ENCODE measurements around the gene LRRK1.

Gene LRRK1

DNA sequence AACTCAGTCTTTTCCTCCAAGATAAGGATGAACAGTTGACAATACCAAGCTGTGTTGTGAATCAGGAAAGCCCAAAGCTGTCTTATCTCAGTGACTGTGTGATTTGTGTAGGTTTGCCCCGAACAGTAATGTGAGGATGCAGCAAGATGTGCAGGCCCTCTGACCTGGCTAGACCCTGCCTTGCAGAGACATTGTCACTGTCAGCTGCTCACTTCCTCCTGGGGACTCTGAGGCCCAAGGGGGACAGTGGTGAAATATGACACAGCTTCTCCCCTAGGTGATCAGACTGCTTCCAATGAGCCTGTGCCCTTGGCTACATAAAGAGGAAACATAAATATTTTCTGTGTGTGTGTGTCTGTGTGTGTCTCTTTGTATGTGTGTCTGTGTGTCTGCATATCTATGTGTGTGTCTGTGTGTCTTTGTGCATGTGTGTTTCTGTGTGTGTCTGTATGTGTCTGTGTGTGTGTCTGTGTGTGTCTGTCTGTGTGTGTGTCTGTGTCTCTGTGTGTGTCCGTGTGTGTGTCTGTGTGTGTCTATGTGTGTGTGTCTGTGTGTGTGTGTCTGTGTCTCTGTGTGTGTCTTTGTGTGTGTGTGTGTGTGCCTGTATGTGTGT lies 21.7 kb downstream of the LRRK1 start:
- peak; percentile 22 for DNase-seq

DNA sequence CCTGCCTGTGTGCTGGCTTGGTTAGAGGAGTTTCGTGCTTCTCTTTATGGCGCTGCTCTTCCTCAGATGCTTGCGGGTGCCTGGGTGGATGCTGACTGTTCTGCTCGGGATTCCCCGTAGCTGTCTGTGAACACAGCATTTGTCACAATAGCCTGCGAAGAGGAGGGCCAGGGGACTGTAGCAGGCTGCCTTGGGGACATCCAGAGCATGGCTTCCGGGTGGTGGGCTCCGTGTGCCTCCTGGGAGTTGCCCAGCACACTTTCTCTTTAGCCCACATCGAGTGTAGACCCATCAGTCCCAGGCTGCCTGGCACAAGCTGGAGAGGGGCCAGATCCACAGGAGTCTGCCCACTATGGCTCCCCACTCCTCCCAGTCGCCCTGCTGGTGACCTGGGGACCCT lies 22.4 kb downstream of the LRRK1 start:
- DNase-seq, result no peak

DNA sequence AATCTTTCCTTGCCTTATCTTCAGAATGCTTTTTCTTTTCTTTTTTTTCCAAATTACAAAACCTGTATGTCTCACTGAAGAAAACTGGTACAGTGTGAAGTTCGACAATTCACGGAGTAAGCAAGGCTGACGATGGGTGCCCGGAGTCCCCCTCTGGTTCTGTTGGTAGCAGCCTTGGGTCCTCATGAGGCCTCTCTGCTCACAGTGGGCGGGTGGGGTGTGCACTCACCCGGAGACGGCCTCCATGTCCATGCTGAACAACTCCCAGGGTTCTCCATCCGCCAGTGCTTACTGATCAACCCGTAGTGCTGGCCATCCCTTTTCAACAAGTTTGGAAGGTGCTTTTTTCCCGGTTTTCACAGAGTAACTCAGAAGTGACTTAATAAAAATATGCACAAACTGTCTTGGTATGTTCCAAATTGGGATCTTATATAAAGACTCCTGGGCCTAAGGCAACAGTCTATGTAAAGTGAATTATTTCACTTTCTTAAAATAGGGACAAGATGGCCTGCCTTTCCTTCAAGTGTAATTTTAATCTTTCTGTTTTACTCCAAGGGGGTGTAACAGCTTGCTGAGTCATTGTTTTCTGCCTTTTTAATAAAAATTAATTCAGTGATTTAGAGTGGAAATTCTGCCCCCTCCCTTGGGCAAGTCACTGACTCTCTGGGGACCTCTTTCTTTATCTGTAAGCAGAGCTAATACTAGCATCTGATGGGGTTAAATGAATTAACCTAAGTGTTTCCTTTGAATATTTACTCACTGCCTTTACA lies 23.7 kb downstream of the LRRK1 start:
- DNase-seq, result no peak

DNA sequence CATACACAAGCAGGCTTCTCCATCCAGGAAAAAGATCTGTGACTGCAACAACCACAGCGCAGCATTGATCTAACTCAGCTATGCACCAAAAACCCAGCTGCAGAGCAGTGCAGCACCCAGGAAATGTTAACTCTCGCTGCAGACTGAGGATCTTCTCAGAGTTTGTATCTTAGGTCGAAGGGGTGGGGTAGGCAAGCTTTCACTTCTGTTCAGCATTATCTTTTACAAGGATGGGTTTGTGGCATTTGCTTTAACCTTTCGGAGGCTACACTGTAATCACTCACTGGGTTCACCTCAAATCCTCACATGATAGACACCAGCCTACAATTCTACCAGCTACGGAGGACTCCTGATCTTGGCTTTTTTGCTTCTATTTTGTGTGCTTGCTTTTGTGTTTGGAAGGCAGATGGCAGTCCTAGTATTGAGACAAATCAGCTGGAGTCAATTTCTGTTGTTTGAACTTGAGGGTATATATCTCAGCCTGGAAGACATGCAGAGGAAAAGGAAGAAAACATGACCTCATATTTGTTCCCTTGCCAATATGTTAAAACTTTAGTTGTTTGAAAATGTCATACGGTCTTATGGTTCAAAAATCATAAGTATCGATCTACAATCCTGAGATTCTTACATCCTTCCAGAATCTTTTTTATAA lies 25.2 kb downstream of the LRRK1 start:
- DNase-seq, result no peak

DNA sequence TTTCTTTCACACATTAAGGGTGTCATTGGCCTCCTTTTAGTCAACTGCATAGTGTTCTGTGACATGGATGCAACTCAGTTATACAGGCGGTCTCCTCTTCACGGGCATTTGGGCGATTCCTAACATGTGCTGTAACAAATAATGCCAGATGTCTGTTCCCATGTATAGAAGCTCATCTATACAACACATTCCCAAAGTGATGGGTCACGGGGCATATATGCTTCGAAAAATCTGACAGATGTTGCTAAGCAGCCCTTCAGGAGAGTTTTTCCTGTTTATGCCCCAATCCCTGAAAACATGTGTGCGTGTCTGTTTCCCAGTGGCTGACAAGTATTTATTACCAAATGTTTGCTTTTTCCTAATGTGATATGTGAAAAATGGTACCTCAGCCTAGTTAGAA lies 25.8 kb downstream of the LRRK1 start:
- no peak for DNase-seq

DNA sequence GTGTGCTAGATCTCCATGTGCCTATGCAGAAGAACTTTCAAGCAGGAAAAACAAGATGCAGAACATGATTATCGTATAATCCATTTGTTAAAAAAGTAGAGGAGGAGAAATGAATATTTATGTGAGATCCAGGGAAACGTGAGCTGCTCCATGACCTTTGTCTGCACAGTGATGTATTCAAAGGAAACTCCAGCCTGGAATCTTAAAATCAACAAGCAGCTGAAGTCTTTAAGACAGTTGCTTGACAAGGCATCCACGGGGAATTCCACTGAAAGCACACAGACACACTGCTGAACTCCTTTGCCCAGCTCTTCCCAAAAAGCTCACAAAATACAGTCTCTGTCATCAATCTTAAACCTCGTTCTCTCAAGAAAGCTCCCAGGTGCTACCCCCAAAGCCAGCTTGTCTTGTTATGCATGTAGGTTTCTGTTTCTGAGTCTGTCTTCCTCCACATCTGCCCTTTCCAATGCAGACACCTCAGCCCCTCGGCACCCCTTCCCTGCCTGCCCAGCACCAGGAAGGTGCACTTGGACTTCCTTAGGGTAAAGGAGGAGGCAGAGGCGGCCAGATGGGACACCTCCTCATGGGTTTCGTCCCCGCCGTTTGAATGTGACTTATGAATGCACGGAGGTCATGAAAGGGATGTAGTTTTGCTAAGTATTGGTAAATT lies 28.7 kb downstream of the LRRK1 start:
- DNase-seq, result no peak

DNA sequence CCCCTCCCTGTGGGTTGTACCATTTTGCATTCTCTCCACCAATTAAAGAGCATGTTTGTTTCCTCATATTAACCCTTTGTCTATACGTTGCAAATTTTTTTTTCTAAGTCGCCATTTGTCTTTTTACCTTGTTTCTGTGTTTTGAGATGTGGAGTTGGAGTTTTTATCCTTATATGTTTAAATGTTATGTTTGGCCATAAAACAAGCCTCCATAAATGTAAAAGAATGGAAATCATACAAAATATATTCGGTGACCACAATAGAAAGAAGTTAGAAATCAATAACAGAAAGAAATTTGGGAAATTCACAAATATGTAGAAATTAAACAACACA lies 29.2 kb downstream of the LRRK1 start:
- no peak for DNase-seq

DNA sequence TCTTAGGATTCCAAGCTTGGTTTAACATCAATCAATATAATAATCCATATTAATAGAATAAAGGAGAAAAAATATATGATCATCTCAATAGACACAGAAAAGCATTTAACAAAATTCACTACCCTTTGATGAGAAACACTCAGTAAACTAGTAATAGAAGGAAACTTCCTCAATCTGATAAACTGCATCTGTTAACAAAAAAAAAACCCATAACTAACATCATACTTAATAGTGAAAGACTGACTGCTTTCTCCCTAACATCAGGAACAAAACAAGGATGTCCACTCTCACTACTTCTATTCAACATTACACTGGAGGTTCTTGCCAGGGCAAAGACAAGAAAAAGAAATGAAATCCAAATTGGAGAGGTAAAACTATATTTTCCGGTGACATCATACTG lies 30.5 kb downstream of the LRRK1 start:
- DNase-seq, result no peak

DNA sequence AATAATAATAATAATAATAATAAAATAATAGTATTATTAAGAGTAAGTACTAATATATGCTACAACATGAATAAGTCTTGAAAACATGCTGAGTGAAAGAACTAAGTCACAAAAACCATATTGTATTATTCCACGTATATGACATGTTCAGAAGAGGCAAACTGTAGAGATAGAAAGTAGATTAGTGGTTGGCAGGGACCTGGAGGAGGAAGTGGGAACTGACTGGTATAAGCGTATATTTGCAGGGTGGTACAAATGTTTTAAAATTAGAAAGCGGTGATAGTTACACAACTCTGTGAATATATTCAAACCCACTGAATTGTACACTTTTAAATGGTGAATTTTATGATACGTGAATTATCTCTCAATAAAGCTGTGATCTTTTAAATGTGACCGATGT lies 32.8 kb downstream of the LRRK1 start:
- no peak for DNase-seq

DNA sequence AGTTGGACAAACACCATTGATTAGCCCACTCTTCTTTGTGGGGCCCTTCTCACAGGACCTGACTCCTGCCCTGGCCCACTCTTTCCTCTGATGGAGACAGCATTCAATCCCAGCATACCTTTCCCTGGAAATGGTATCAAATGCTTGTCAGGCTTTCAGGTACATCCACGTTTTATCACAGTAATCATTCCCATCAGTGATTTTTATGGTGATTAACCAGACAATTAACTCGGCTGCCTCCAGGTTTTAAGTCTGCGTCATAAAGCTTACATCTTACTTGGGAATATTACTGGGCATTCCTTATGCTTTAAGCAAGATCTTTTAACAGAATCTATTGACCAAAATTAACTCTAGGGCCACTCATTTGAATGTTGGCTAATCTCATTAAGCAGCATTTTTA lies 33.4 kb downstream of the LRRK1 start:
- DNase-seq, result no peak

DNA sequence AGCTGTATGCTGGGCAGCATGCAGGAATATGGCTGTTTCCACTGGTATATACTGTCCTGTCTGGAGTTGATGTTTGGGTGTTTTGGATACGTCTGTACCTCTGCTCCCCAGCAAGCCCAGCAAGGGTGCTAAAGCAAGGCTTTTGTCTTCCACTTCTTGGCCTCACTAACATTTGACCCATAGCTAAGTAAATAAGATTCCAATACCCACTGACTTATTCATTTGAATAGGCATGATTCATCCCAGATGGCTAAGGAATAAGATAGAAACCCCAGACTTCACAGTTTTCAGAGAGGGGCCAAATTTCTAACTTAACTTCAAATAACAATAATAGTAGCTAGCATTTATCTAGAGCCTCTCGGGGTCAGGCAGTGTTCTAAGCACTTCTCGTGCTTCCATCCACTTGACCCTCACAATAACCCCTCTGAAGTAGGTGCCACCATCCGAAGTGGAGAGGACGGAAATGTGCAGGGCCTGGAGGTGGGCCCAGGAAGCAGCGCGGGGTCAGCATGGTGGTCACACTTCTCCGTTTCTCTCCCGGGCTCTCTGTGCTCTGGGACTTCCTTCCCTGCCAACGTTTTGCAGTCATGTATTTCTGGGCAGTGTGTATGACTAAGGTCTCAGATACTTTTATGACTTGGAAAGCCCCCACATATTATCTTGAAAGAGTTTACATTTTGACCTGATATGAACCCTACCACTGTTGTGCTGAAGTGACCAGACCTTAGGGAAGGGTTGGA lies 39.3 kb downstream of the LRRK1 start:
- DNase-seq, result no peak

DNA sequence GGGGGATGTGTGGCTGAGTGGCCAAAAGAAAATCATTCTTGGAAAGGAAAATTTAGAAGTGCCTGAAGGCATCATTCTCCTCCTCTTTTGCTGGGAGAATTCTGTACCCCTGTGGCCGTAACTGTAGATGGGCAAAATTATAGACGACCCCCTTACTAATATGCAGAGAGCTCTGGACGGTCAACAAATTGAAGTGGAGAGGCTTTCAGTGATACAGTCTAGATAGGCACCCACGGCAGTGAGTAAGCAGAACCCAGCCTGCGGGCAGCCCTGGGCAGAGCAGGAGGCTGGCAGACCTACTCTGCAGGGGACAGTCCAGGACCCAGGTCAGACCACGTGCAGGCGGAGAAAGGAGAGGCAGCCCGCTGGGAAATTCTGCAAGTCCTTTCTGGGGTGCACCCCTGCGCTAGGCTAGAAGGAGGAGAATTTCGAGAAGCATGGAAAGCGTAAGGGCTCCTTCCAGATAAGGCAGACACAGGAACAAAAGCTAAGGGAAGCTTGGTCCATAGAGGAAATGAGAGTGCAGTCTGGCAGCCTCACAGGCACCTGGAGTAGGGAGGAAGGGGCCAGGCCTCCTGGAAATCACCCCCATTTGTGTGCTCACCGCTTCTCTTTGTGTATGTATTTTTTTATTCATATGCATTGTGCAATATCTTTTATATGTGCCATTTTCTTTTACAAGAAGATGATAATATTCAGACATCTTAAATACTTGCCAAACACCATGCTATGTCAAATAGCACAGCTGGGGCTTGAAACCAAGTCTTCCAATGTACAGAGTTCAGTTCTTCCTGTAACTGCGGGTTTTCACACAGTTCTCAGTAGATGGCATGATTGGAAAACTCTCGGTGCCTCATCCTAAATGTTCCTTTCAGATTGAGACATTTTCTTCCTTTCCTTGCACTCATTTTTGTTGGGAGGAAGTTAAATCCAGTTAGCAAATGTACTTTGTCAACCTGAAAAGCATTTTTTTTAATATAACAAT lies 40.2 kb downstream of the LRRK1 start:
- DNase-seq, result no peak

DNA sequence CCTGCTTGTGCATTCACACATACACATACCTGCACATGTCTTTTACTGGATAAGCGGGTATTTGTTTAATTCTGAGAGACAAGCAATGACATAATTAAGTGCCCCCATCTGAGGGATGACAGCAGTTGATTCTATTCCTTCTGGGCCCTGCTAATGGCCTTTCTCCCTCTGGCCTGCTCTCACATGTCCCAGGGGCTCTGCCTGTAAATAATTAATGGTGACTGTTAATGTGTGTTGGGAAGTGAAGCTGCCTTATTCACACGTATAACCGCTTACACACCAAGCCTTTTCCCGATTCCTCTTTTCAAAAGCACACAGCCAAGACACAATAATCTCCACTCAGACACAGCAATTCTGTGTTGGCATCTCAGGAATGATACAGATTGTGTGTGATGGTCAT lies 47.8 kb downstream of the LRRK1 start:
- DNase-seq, result no peak

DNA sequence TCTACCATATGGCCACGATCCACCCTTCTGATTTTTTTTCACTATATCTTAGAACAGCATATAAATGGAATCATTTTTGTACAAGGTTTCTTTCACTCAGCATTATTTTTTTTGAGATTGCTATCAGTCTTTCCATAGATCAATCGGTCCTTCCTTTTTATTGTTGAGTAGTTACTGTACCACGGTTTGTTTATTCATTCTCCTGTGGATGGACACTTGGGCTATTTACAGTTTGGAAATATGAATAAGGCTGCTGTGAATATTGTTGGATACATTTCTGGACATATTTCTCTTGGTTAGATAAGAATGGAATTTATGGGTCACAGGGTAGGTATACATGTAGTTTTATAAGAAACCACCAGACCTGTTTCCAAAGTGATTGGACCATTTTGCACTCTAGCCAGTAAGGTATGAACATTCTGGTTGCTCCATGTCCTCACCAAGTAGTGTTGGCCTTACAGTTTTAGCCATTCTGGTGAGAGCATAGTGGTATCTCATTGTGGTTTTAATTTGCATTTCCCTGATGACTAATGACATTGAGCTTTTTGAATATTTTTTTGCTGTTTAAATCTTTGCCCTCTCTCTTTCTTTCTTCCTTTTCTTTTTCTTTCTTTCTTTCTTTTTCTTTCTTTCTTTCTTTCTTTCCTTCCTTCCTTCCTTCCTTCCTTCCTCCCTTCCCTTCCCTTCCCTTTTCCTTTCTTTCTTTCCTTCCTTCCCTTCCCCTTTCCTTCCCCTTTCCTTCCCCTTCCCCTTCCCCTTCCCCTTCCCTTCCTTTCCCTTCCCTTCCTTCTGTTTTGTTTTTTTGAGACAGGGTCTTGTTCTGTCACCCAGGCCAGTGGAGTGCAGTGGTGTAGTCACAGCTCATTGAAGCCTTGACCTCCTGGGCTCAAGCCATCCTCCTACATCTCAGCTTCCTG lies 49.2 kb downstream of the LRRK1 start:
- DNase-seq, result no peak

DNA sequence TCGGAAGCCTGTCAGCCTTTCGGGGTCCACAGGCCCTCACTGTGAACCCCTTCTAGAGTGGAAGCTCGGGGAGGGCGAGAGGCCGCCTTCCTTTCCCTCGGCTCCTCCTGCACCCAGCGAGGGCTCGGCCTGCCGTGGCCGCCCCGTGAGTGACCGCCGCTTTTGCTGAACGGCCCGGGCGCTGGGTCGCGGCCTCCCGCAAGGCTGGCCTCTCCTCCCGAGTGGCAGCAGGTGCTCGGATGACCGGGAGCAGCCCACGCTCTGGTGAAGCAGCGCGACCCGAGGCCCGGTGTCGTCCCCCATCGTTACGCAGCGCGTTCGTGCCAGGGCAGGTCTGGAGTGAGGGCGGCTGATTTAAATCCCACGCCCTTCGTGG lies 53.8 kb downstream of the LRRK1 start:
- DNase-seq, result no peak

DNA sequence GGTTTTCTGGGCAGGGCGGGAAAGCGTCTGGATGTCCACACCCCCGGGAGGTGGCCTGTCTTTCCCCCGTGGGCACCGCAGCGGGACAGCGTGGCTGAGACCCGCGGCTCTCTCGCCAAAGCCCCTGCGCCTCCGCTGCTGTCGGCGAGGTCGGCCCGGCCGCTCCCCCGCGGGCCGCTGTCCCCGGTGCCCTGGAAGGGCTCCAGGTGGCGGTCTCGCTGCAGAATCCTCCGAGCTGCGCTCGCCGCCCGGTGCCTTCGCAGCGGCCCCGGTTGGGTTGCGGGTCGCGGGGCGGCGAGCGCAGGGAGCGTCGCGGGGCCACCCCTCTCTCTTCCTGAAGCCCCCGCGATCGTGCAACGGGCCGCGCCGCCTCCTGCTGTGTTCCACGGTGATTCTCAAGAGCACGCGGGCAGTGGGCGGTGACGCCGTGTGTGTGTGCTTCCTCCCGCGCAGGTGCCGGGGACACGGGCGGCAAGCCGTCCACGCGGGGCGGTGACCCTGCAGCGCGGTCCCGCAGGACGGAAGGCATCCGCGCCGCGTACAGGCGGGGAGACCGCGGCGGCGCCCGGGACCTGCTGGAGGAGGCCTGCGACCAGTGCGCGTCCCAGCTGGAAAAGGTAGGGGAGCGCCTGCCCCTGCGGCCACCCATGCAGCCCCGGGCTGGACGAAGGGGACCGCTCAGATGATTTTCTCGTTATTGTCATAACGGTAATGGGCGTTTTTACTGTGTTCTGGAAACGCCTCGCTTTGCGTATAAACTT lies 54.4 kb downstream of the LRRK1 start:
- no peak for DNase-seq

DNA sequence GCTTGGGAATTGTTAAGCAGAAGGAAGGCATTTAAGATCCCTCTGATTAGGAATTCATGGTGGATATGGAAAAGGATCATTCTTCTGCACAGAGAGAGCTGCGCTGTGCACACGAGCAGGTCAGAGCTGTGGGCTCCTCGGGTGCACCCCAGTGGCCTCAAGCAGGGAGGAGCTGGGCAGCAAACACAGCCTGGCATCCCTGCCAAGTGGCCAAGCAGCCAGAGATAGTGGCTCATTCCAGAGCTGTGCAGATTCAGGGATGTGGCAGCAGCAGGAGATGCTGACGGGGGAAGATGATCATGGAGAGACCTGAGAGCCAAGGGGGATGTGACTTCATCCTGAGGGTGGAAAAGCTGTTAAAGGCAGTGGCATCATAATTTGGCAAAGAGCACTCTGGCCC lies 55.9 kb downstream of the LRRK1 start:
- DNase-seq, result no peak

DNA sequence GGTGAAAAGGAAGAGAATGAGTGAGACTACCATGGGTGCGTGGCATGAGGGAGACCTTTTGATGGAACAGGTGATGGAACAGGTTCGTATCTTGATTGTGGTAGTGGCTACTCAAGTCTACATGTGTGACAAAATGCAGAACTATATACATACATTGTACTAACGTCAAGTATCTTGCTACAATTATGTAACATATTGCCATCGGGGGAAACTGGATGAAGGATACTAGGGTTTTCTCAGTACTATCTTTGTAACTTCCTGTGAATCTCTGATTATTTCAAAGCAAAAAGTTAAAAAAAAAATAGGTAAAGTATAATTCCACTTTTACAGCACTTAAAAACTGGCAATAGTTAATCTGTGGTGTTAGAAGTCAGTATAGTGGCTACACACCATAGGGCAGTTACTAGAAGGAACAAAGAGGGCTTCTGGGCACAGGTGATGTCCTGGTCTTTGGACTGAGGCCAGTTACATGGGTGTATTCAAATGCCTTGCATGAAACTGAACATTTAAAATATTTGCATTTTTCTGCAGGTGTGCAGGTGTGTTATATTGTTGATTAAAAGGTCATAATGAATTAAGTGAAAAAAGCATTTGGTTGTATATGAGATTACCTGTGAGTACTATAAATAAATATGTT lies 61.4 kb downstream of the LRRK1 start:
- DNase-seq, result no peak

DNA sequence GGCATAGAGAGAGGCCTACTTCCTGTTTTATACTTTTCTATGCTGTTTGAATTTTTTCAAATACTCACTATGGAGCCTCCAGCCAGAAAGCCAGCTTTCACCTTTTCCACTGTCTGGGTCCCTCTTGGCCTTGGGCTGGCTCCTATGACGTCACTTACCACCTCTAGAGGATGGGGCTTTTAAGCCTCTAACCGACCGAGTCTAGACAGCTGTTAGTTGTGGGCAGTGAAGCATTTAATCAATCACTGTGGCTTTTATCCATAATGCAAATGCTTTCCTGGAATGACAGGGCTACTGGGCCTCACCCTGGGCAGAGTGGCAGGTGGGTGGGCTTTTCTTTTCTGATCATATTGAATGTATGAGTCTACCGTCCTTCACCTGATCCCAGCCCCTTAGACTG lies 61.9 kb downstream of the LRRK1 start:
- DNase-seq, result no peak

DNA sequence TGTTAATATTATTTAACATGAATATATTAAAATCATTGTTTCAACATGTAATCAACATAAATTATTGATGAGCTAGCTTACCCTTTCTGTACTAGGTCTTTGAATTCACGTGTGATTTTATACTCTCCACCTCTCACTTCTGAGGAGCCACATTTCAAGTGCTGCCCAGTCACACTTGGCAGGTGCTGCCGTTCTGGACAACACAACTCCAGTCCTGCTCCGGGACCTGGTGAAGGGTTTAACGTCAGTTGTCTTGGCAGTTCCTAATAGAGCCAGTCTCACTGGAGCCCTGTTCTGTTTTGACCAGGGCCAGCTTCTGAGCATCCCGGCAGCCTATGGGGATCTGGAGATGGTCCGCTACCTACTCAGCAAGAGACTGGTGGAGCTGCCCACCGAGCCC lies 64.1 kb downstream of the LRRK1 start:
- DNase-seq, result no peak
